ENCODE measurements around the gene CADM2.
"Not testable (repeated sequence)": the region's sequence is repeated elsewhere in the genome, so short reads cannot be mapped to it uniquely, and the experiment has no call there.

Gene CADM2

GRCh38 chr3:85481411-85482212, 522.8 kb downstream of the CADM2 start:
- no peak for DNase-seq (ENCODE audit: low read depth in 2 of 2)

GRCh38 chr3:85482213-85482490, 523.4 kb downstream of the CADM2 start:
- DNase-seq (ENCODE audit: low read depth in 2 of 2) = no peak

DNA sequence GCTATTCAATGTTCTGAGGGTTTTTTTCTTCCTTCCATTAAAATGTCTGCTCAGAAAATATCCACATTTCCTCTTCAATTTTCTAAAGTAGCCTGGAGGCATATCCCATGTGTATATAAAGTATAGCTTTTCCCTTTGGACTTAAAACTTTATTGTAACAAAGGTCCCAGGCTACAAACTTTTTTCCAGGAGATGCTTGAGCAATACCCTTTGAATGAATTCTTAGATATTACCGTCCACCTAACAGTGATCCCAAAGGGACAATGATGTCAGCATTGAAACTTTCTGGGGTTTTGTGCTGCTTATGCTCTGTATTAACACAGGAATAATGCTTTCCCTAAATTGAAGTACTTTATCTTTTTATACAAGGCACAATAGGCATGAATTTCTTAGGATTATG, 525.2 kb downstream of the CADM2 start:
- no peak for DNase-seq (ENCODE audit: low read depth in 2 of 2)

GRCh38 chr3:85487375-85487774, 528.6 kb downstream of the CADM2 start:
- DNase-seq (ENCODE audit: low read depth in 2 of 2) = no peak

DNA sequence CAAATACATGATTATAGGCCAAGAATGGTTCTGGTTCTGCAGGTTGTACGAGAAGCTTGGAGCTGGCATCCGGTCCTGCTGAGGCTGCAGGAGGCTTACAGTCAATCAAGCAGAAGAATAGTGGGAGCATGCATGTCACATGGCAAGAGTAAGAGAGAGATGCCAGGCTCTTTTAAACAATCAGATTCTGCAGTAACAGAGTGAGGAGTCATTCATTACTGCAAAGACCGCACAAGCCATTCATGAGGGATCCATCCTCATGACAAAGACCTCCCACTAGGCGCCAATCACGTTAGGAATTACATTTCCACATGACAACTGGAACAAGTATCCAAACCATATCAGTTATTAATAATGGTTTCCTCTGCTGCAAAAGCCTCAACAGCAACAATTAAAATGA, 536.8 kb downstream of the CADM2 start:
- no peak for DNase-seq (ENCODE audit: low read depth in 2 of 2)

DNA sequence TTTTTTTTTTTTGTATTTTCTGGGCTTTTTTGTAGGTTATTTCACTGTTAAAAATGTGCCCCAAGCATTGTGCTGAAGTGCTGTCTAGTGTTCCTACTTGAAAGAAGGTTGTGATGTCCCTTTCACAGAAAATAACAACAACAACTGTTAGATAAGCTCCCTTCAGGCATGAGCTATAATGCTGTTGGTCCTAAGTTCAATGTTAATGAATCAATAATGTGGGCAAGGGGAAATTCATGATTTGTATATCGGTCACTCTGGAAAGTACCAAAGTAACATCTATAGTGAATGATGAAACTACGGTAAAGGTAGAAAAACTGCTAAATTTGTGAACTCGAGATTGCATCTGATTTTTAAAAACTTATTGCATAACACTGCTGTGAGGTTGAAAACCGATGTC, 539.4 kb downstream of the CADM2 start:
- DNase-seq (ENCODE audit: low read depth in 2 of 2) = no peak

- no peak for DNase-seq (ENCODE audit: low read depth in 2 of 2)
Observed at GRCh38 chr3:85502148-85502875, 543.5 kb downstream of the CADM2 start.

GRCh38 chr3:85504129-85504784, 545.5 kb downstream of the CADM2 start:
- DNase-seq (ENCODE audit: low read depth in 2 of 2) = not testable (repeated sequence)

GRCh38 chr3:85504785-85505511, 546.2 kb downstream of the CADM2 start:
- not testable (repeated sequence) for DNase-seq (ENCODE audit: low read depth in 2 of 2)

- not testable (repeated sequence) for DNase-seq (ENCODE audit: low read depth in 2 of 2)
Observed at GRCh38 chr3:85507052-85507451, 548.3 kb downstream of the CADM2 start.

- no peak for DNase-seq (ENCODE audit: low read depth in 2 of 2)
Observed at GRCh38 chr3:85508659-85509058, 549.9 kb downstream of the CADM2 start.

DNA sequence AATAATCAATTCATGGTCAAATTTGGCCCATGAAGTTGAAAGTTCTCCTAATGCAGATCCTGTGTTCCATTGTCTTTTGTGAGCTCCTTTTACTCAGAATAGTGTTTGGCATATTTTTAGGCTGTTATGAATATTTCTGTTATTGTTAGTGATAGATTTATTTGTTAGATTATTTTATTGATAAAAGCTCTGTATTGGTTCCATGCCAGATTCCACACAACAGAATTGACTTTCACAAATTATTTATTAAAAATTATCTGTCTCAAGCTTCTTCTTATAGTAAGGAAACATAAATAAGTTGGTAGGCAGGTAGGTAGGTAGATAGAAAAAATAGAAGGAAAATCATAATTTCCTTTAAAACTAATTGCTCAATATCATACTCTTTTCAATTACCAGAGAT, 557.4 kb downstream of the CADM2 start:
- DNase-seq (ENCODE audit: low read depth in 2 of 2) = no peak

DNA sequence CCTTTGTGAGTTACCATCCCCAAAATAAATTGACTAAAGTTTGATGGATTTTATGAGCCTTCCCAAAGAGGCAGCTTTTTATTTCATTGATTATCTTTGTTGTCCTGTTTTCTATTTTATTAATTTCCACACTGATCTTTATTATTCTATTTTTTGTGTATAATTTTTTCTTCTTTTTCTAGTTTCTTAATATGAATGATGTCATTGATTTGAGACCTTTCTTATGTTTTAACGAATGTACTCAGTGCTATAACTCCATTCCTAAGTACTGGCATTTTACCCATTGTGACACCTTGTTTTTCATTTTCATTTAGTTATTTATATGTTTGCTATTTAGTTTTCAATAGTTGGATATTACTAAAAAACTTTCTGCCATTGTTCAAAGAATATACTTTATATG, 565.3 kb downstream of the CADM2 start:
- no peak for DNase-seq (ENCODE audit: low read depth in 2 of 2)

GRCh38 chr3:85525264-85525663, 566.5 kb downstream of the CADM2 start:
- no peak for DNase-seq (ENCODE audit: low read depth in 2 of 2)

DNA sequence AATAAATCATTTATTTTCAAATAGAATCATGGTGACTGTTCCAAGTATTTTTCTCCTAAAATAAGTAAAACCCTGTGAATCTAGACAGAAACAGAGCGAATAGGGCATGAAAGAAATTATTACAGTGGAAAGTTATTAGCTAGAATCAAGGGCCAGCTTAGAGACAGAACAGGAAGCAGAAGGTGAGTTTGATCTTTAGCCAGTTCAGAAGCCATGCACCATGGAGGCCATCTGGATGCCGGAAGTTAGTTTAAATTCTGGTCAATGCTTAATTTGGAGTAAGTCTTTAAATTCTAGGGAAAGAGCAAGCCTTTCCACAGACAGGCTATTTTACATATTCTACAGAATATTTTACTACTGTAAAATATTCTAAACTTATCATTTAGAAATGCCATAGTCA, 574.8 kb downstream of the CADM2 start:
- no peak for DNase-seq (ENCODE audit: low read depth in 2 of 2)

GRCh38 chr3:85535517-85535916, 576.7 kb downstream of the CADM2 start:
- no peak for DNase-seq (ENCODE audit: low read depth in 2 of 2)

DNA sequence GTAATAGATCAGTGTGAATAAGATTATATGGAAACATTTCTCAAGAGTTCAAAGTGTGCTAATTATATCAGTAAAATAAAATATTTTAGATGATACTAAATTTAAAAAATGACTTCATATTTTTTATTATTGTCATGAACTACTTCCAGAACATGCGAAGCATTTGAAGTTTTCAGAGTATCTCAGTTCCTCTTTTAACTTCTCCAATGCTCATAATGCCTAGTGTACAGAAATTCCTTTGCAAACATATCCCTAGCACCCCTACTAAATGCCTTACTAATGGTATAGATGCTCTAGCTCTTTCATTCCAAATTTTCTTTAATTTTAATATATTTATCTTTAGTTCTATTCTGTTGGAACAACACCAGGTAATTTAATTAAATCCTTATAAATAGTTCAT, 580.4 kb downstream of the CADM2 start:
- no peak for DNase-seq (ENCODE audit: low read depth in 2 of 2)

DNA sequence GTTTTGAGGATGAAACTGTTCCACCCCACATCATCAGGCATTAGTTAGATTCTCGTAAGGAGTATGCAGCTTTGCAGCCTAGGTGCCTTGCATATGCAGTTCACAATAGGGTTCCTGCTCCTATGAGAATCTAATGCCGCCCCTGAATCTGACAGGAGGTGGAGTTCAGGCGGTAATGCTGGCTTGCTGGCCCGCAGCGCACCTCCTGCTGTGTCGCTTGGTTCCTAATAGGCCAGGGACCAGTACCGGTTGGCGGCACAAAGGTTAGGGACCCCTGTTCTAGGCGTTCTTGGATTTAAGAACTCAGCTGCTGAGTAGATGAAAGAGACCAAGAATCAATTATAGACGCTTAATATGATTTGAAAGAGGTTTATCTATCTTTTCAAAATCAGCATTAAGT, 595.4 kb downstream of the CADM2 start:
- no peak for DNase-seq (ENCODE audit: low read depth in 2 of 2)

- DNase-seq (ENCODE audit: low read depth in 2 of 2) = no peak
Observed at GRCh38 chr3:85560088-85560785, 601.4 kb downstream of the CADM2 start.

- no peak for DNase-seq (ENCODE audit: low read depth in 2 of 2)
Observed at GRCh38 chr3:85567071-85567676, 608.4 kb downstream of the CADM2 start.

GRCh38 chr3:85570819-85571218, 612.0 kb downstream of the CADM2 start:
- no peak for DNase-seq (ENCODE audit: low read depth in 2 of 2)
